HEK293 (cell line): ENCODE data around the gene GPD1.

ENCODE experiments used
- CTCF ChIA-PET: fragments of 350-600 bp; formaldehyde crosslinking; extraction: SDS; loops from one replicate; lab custom pipeline; 2021; ENCODE audit warnings: antibody characterized with exemption; lab: Yijun Ruan, JAX
- POLR2A ChIA-PET: fragments of 300-600 bp; formaldehyde crosslinking; extraction: SDS; loops from one replicate; lab custom pipeline; 2020; ENCODE audit warnings: antibody characterized with exemption, inconsistent platforms; lab: Yijun Ruan, JAX
- H3K27ac ChIP-seq: fragments of 200-500 bp; sonication (Bioruptor generic); 2 replicates; pipeline ENCODE4 v1.5.1; 2014; ENCODE audit warnings: low read depth, low read length, control low read depth, inconsistent platforms; ENCODE audit errors: extremely low read depth
- H3K36me3 ChIP-seq, 2 experiments: fragments of 200-500 bp in 1 of 2; sonication (Bioruptor generic) in 1 of 2; 1 replicate in 1 of 2; 2 replicates in 1 of 2; pipeline ENCODE4 v1.5.1; 2014 to 2017; ENCODE audit warnings: inconsistent platforms in 2 of 2, low read length in 2 of 2; ENCODE audit not compliant: control insufficient read depth in 2 of 2, insufficient read depth in 1 of 2
- H3K4me1 ChIP-seq: fragments of 200-500 bp; sonication (Bioruptor generic); 2 replicates; pipeline ENCODE4 v1.5.1; 2014; ENCODE audit warnings: mild to moderate bottlenecking, low read length, inconsistent platforms; ENCODE audit not compliant: control insufficient read depth, insufficient read depth
- H3K4me3 ChIP-seq: 2 replicates; pipeline ENCODE4 v1.5.1; 2011; ENCODE audit warnings: low read depth, mild to moderate bottlenecking, control low read depth, low read length, moderate library complexity
- H3K9me3 ChIP-seq: fragments of 200-500 bp; sonication (Bioruptor generic); 2 replicates; pipeline ENCODE4 v1.5.1; 2014; ENCODE audit warnings: low read depth, low read length, inconsistent platforms; ENCODE audit not compliant: control insufficient read depth, insufficient read depth
- BCL11B ChIP-seq: fragments of 450-650 bp; formaldehyde crosslinking; IDR thresholded peaks from 2 replicates; pipeline ENCODE4 v1.5.1; 2016; ENCODE audit warnings: low read depth, missing biosample characterization, missing genetic modification characterization
- EGR2 ChIP-seq: fragments of 450-650 bp; formaldehyde crosslinking; IDR thresholded peaks from 2 replicates; pipeline ENCODE4 v1.5.1; 2016; ENCODE audit warnings: low read depth, missing biosample characterization, missing genetic modification characterization
- IKZF3 ChIP-seq: fragments of 450-650 bp; IDR thresholded peaks from 2 replicates; pipeline ENCODE4 v1.5.0; 2018; ENCODE audit warnings: missing biosample characterization, mild to moderate bottlenecking, missing genetic modification characterization, moderate library complexity
- RBAK ChIP-seq: fragments of 450-650 bp; formaldehyde crosslinking; IDR thresholded peaks from 2 replicates; pipeline ENCODE4 v1.5.1; 2016; ENCODE audit warnings: missing biosample characterization, missing genetic modification characterization
- REPIN1 ChIP-seq: fragments of 450-650 bp; formaldehyde crosslinking; IDR thresholded peaks from 2 replicates; pipeline ENCODE4 v1.5.1; 2017; ENCODE audit warnings: missing biosample characterization, missing genetic modification characterization, low read depth
- SCRT2 ChIP-seq: fragments of 450-650 bp; formaldehyde crosslinking; IDR thresholded peaks from 2 replicates; pipeline ENCODE4 v1.5.1; 2016; ENCODE audit warnings: missing biosample characterization, missing genetic modification characterization
- TRIM28 ChIP-seq: IDR thresholded peaks from 2 replicates; pipeline ENCODE4 v1.6.1; 2011; ENCODE audit warnings: low read length, control low read depth, borderline replicate concordance
- ZBTB20 ChIP-seq: fragments of 450-650 bp; formaldehyde crosslinking; IDR thresholded peaks from 2 replicates; pipeline ENCODE4 v1.5.1; 2016; ENCODE audit warnings: missing biosample characterization, missing genetic modification characterization
- ZFHX2 ChIP-seq: fragments of 450-650 bp; formaldehyde crosslinking; conservative IDR thresholded peaks from 2 replicates; pipeline ENCODE4 v1.5.1; 2016; ENCODE audit warnings: missing biosample characterization, missing genetic modification characterization
- ZFP69B ChIP-seq: fragments of 450-650 bp; formaldehyde crosslinking; IDR thresholded peaks from 2 replicates; pipeline ENCODE4 v1.5.1; 2016; ENCODE audit warnings: missing biosample characterization, missing genetic modification characterization
- ZNF2 ChIP-seq: fragments of 450-650 bp; formaldehyde crosslinking; IDR thresholded peaks from 2 replicates; pipeline ENCODE4 v1.5.1; 2016; ENCODE audit warnings: missing biosample characterization, missing genetic modification characterization
- ZNF311 ChIP-seq: fragments of 450-650 bp; formaldehyde crosslinking; IDR thresholded peaks from 2 replicates; pipeline ENCODE4 v1.5.1; 2017; ENCODE audit warnings: missing biosample characterization, missing genetic modification characterization, borderline replicate concordance
- ZNF394 ChIP-seq: fragments of 450-650 bp; formaldehyde crosslinking; IDR thresholded peaks from 2 replicates; pipeline ENCODE4 v1.5.1; 2016; ENCODE audit warnings: missing biosample characterization, missing genetic modification characterization, mild to moderate bottlenecking, moderate library complexity, borderline replicate concordance
- ZNF596 ChIP-seq: fragments of 450-650 bp; IDR thresholded peaks from 2 replicates; pipeline ENCODE4 v1.5.0; 2018; ENCODE audit warnings: missing biosample characterization, mild to moderate bottlenecking, missing genetic modification characterization, moderate library complexity
- ZNF623 ChIP-seq: fragments of 450-650 bp; formaldehyde crosslinking; IDR thresholded peaks from 2 replicates; pipeline ENCODE4 v1.5.1; 2016; ENCODE audit warnings: missing biosample characterization, missing genetic modification characterization
- ZNF837 ChIP-seq: fragments of 450-650 bp; formaldehyde crosslinking; IDR thresholded peaks from 2 replicates; pipeline ENCODE4 v1.5.1; 2016; ENCODE audit warnings: missing biosample characterization, missing genetic modification characterization
- TF ChIP-seq, protein P1 (sequence below): IDR thresholded peaks from 2 replicates; pipeline ENCODE4 v1.6.1; 2011; ENCODE audit warnings: mild to moderate bottlenecking, low read depth, low read length, borderline replicate concordance
- TF ChIP-seq, protein P2 (sequence below): fragments of 450-650 bp; formaldehyde crosslinking; IDR thresholded peaks from 2 replicates; pipeline ENCODE4 v1.5.1; 2016; ENCODE audit warnings: missing biosample characterization, missing genetic modification characterization

Gene GPD1

DNA sequence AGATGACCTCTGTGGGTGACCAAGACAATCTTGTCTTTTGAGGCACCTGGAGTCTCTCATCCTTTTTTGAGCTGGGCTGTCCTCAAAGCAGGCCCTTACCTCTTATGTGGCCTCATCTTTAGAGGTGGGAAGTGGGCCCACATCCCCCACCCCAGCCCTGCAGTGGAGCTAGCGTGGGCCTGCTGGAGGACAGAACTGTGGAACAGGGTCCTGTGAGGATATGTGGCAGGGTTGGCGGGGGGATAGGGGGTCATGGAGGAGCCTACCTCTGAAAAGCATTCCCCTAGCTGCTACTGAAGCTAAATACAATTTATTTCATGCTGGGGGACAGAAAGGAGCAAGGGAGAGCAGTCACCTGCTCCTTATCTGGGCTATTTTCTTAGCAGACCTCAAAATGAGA is 457 bp upstream of the GPD1 start:
- Histone ChIP-seq H3K36me3 (peaks cover 0 to 35% of the 10 kb centered on the region in 2 experiments; a peak in 1 of 3 replicates), H3K4me3 (no peak overlapping the region), H3K9me3 (no peaks in the 10 kb centered on the region), H3K4me1 (peaks cover 7% of the 10 kb centered on the region), H3K27ac (no peak overlapping the region; the same call in 1 of the 2 replicates)
- CTCF ChIA-PET = interaction anchor here (0.6 to 5.4 kb wide), 8 partner anchors 7 to 619 kb away, joined by 3 to 50 read pairs (median 6); partner anchors contain the start of genes COX14 and DIP2B
- TF ChIP-seq ZNF596 (no peak), TRIM28 (no peak), ZFP69B (0 out of 2 replicates have a peak, but pooled peaks have one; percentile 45)
- POLR2A ChIA-PET = interaction anchor here (0.6 to 3.6 kb wide), 3 partner anchors 8 to 59 kb away, joined by 3 to 32 read pairs (median 6); partner anchors contain the start of genes COX14 and SMARCD1

DNA sequence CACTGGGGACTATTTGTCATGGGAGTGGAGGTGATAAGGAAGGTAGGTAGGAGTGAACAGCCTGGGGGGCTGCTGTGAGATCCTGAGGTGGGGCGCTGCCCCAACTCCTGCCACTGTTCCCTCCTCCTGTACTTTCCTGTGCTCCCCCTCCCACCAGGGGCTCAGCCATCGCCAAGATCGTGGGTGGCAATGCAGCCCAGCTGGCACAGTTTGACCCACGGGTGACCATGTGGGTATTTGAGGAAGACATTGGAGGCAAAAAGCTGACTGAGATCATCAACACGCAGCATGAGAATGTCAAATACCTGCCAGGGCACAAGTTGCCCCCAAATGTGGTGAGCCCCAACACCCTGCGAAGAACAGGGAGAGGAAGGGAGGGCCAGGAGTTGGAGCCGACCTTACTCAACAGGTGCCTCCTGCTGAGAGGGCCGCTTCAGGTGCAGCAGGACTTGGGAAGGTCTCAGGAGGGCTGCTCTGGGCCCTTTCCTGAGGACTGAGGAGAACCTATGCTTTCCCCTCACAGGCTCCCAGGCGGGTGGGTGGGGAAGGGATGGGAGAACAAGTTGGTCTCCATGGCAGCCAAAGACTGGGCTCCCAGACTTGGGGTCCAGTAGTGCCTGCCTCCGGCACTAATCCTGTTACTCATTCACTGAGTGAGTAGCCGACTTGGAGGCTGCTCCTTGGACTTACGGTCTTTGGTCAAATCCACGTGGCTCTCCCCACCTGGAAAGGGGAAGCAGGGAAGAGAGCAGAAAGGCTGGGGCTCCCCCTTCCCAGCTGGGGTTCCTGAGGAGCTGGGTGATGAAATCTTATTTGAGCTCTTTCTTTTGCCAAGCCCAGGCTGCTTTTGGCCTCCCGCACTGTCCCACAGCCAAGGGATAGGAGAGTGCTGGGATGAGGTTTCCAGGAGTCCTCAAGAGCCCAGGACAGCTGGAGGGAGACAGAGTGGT is 884 bp downstream of the GPD1 start:
- ChIA-PET CTCF (interaction anchor here (0.6 to 2.8 kb wide), 7 partner anchors 16 to 400 kb away, joined by 3 to 18 read pairs (median 7); partner anchors contain the start of gene DIP2B), POLR2A (interaction anchor here (0.6 to 3.6 kb wide), 4 partner anchors 7 to 1134 kb away, joined by 5 to 32 read pairs (median 8); partner anchors contain the start of genes COX14 and SMARCD1)

DNA sequence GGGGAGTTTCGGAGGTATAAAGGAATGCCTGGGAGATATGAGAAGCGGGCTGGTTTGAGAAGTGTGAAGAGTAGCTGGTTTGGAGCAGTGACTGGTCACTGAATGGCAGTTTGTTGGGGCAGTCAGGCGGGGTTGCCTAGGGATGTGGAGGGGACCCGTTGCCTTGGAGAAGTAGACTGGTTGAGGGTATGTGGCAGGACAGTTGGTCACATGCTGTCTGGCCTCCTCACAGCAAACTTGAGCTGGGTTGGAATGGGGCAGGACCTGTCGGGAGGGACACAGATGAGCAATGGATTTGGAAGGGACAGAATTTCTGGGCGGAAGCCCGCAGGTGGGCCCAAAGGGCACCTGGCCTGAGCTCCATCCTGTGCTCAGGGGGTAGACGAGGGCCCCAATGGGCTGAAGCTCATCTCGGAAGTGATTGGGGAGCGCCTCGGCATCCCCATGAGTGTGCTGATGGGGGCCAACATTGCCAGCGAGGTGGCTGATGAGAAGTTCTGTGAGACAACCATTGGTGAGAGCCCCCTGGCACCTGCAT is 2.2 kb downstream of the GPD1 start:
- POLR2A ChIA-PET = no interaction called here
- TF ChIP-seq, protein P1, sequence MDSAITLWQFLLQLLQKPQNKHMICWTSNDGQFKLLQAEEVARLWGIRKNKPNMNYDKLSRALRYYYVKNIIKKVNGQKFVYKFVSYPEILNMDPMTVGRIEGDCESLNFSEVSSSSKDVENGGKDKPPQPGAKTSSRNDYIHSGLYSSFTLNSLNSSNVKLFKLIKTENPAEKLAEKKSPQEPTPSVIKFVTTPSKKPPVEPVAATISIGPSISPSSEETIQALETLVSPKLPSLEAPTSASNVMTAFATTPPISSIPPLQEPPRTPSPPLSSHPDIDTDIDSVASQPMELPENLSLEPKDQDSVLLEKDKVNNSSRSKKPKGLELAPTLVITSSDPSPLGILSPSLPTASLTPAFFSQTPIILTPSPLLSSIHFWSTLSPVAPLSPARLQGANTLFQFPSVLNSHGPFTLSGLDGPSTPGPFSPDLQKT = no peak
- TF ChIP-seq ZNF311 (tag by site-specific recombination) (no peak), ZNF837 (tag by site-specific recombination) (no peak), ZFP69B (no peak), ZBTB20 (tag by site-specific recombination) (no peak), ZNF2 (tag by site-specific recombination) (no peak), BCL11B (no peak), REPIN1 (tag by site-specific recombination) (no peak), ZNF623 (no peak)
- TF ChIP-seq, all 188 proteins: peak for 0
- CTCF ChIA-PET = interaction anchor here (0.8 to 2.8 kb wide), 3 partner anchors 18 to 70 kb away, joined by 3 to 18 read pairs (median 5); no protein-coding TSS in a partner anchor
- Histone ChIP-seq H3K27ac (no peak overlapping the region), H3K36me3 (peaks cover 0 to 12% of the 10 kb centered on the region in 2 experiments; a peak in 1 of 3 replicates), H3K4me1 (peaks cover 10% of the 10 kb centered on the region), H3K4me3 (no peak overlapping the region), H3K9me3 (no peaks in the 10 kb centered on the region)

More for the DNA sequence above, 884 bp downstream of the GPD1 start:
- peak; percentile 49 for TF ChIP-seq ZFHX2
- TF ChIP-seq, protein P2, sequence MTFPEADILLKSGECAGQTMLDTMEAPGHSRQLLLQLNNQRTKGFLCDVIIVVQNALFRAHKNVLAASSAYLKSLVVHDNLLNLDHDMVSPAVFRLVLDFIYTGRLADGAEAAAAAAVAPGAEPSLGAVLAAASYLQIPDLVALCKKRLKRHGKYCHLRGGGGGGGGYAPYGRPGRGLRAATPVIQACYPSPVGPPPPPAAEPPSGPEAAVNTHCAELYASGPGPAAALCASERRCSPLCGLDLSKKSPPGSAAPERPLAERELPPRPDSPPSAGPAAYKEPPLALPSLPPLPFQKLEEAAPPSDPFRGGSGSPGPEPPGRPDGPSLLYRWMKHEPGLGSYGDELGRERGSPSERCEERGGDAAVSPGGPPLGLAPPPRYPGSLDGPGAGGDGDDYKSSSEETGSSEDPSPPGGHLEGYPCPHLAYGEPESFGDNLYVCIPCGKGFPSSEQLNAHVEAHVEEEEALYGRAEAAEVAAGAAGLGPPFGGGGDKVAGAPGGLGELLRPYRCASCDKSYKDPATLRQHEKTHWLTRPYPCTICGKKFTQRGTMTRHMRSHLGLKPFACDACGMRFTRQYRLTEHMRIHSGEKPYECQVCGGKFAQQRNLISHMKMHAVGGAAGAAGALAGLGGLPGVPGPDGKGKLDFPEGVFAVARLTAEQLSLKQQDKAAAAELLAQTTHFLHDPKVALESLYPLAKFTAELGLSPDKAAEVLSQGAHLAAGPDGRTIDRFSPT (tag by site-specific recombination) = 0 out of 2 replicates have a peak, but pooled peaks have one; percentile 18
- no peak for TF ChIP-seq RBAK (tag by site-specific recombination)
- no peak for TF ChIP-seq IKZF3
- TF ChIP-seq SCRT2 (tag by site-specific recombination) = peak; percentile 90
- peak; percentile 13; the same call in 1 of the 2 replicates for TF ChIP-seq EGR2 (tag by site-specific recombination)
- TF ChIP-seq ZNF394 = no peak
- TF ChIP-seq, all 188 proteins: peak for 4
- Histone ChIP-seq H3K4me1 (peaks cover 7% of the 10 kb centered on the region), H3K36me3 (peaks cover 0 to 21% of the 10 kb centered on the region in 2 experiments; a peak in 1 of 3 replicates), H3K27ac (no peak overlapping the region), H3K4me3 (no peak overlapping the region), H3K9me3 (no peaks in the 10 kb centered on the region)
